Chondrocyte (in vitro differentiated cells): ENCODE data around the gene REG4. TPM values are rescaled to one million over a fixed set of nuclear protein-coding genes. Genes with fewer than 3 reads are reported as not detected.

Source experiments
- DNase-seq: peaks from one replicate; pipeline ENCODE4 v3.0.0; 2021; ENCODE audit warnings: mixed read lengths, low spot score
- H3K27ac Mint-ChIP-seq: one replicate; pipeline ENCODE4 v1.8.0; 2021; ENCODE audit warnings: mild to moderate bottlenecking, moderate library complexity, mixed read lengths; ENCODE audit not compliant: unreplicated experiment
- H3K27me3 Mint-ChIP-seq: 2 replicates; pipeline ENCODE4 v1.8.0; 2021; ENCODE audit warnings: low read depth, mixed read lengths
- H3K36me3 Mint-ChIP-seq: 2 replicates; pipeline ENCODE4 v1.8.0; 2021; ENCODE audit warnings: low read depth, mixed read lengths
- H3K4me1 Mint-ChIP-seq: 2 replicates; pipeline ENCODE4 v1.8.0; 2021; ENCODE audit warnings: low read depth, mild to moderate bottlenecking, mixed read lengths
- H3K4me3 Mint-ChIP-seq: one replicate; pipeline ENCODE4 v1.8.0; 2021; ENCODE audit warnings: mild to moderate bottlenecking, moderate library complexity, mixed read lengths; ENCODE audit not compliant: unreplicated experiment
- H3K9me3 Mint-ChIP-seq: 2 replicates; pipeline ENCODE4 v1.8.0; 2021; ENCODE audit warnings: low read depth, mixed read lengths
- CTCF ChIP-seq: fragments of 200-600 bp; sonication (generic); IDR thresholded peaks from 2 replicates; pipeline ENCODE4 v1.5.0; 2021; ENCODE audit warnings: antibody characterized with exemption, mild to moderate bottlenecking, moderate library complexity
- total RNA-seq: library from RNA; stranded (reverse); gene quantifications from 3 replicates; pipeline ENCODE4 v1.2.1, GENCODE V29; 2021

The REG4 gene
- total RNA-seq, 1 donor from 2014 or later, result not detected

- no peaks in the 10 kb centered on the region for H3K4me1 Mint-ChIP-seq
- H3K9me3 Mint-ChIP-seq, result no peaks in the 10 kb centered on the region
- no peak overlapping the region for H3K27ac Mint-ChIP-seq
- H3K4me3 Mint-ChIP-seq, result no peak overlapping the region
- no peaks in the 10 kb centered on the region for H3K36me3 Mint-ChIP-seq
- no peak for DNase-seq
- peaks cover 4% of the 10 kb centered on the region for H3K27me3 Mint-ChIP-seq
- TF ChIP-seq CTCF, result no peak
These were observed 11.6 kb downstream of the REG4 start for GRCh38 chr1:119799599-119800177.

GRCh38 chr1:119799003-119799402, 12.3 kb downstream of the REG4 start:
- H3K27ac Mint-ChIP-seq, result no peak overlapping the region
- no peak for TF ChIP-seq CTCF
- no peaks in the 10 kb centered on the region for H3K27me3 Mint-ChIP-seq
- H3K4me1 Mint-ChIP-seq, result no peaks in the 10 kb centered on the region
- H3K36me3 Mint-ChIP-seq, result no peaks in the 10 kb centered on the region
- no peak for DNase-seq
- no peak overlapping the region for H3K4me3 Mint-ChIP-seq
- no peaks in the 10 kb centered on the region for H3K9me3 Mint-ChIP-seq

GRCh38 chr1:119797606-119798005, 13.7 kb downstream of the REG4 start:
- no peaks in the 10 kb centered on the region for H3K4me1 Mint-ChIP-seq
- no peaks in the 10 kb centered on the region for H3K27me3 Mint-ChIP-seq
- H3K27ac Mint-ChIP-seq, result no peak overlapping the region
- H3K36me3 Mint-ChIP-seq, result no peaks in the 10 kb centered on the region
- no peaks in the 10 kb centered on the region for H3K9me3 Mint-ChIP-seq
- DNase-seq, result no peak
- TF ChIP-seq CTCF, result no peak
- no peak overlapping the region for H3K4me3 Mint-ChIP-seq

- no peaks in the 10 kb centered on the region for H3K4me1 Mint-ChIP-seq
- H3K9me3 Mint-ChIP-seq, result no peaks in the 10 kb centered on the region
- H3K4me3 Mint-ChIP-seq, result no peak overlapping the region
- no peaks in the 10 kb centered on the region for H3K36me3 Mint-ChIP-seq
- no peaks in the 10 kb centered on the region for H3K27me3 Mint-ChIP-seq
- H3K27ac Mint-ChIP-seq, result no peak overlapping the region
- DNase-seq, result no peak
- no peak for TF ChIP-seq CTCF
These were observed 14.1 kb downstream of the REG4 start for GRCh38 chr1:119797162-119797561.

GRCh38 chr1:119795261-119796200, 15.7 kb downstream of the REG4 start:
- no peaks in the 10 kb centered on the region for H3K4me1 Mint-ChIP-seq

More at GRCh38 chr1:119795261-119796200, 15.7 kb downstream of the REG4 start:
- no peaks in the 10 kb centered on the region for H3K27me3 Mint-ChIP-seq
- H3K9me3 Mint-ChIP-seq, result no peaks in the 10 kb centered on the region
- DNase-seq, result no peak
- no peak overlapping the region for H3K4me3 Mint-ChIP-seq
- no peaks in the 10 kb centered on the region for H3K36me3 Mint-ChIP-seq
- TF ChIP-seq CTCF, result no peak
- H3K27ac Mint-ChIP-seq, result no peak overlapping the region
